Fibroblast of skin of right quadriceps (primary cell): ENCODE results near the gene ETHE1.

Source experiments
- DNase-seq: peaks from one replicate; pipeline ENCODE4 v3.0.0-alpha.2; 2013

Gene ETHE1

GRCh38 chr19:43488179-43488578 lies 38.8 kb downstream of the ETHE1 start:
- no peak for DNase-seq

GRCh38 chr19:43486412-43486811 lies 40.6 kb downstream of the ETHE1 start:
- no peak for DNase-seq

GRCh38 chr19:43485951-43486350 lies 41.0 kb downstream of the ETHE1 start:
- no peak for DNase-seq

GRCh38 chr19:43483281-43483680 lies 43.7 kb downstream of the ETHE1 start:
- no peak for DNase-seq

GRCh38 chr19:43482193-43482592 lies 44.8 kb downstream of the ETHE1 start:
- no peak for DNase-seq

GRCh38 chr19:43481701-43482100 lies 45.3 kb downstream of the ETHE1 start:
- DNase-seq = no peak

- DNase-seq = no peak
These were observed 46.4 kb downstream of the ETHE1 start for GRCh38 chr19:43480574-43480973.

GRCh38 chr19:43479961-43480561 lies 46.9 kb downstream of the ETHE1 start:
- no peak for DNase-seq

GRCh38 chr19:43479226-43479625 lies 47.8 kb downstream of the ETHE1 start:
- no peak for DNase-seq

- no peak for DNase-seq
These were observed 48.7 kb downstream of the ETHE1 start for GRCh38 chr19:43478323-43478722.

GRCh38 chr19:43476606-43477005 lies 50.4 kb downstream of the ETHE1 start:
- DNase-seq = peak; percentile 87

- peak; percentile 90 for DNase-seq
These were observed 51.9 kb downstream of the ETHE1 start for GRCh38 chr19:43474986-43475705.

GRCh38 chr19:43474487-43474886 lies 52.5 kb downstream of the ETHE1 start:
- DNase-seq = no peak

- DNase-seq = no peak
These were observed 55.9 kb downstream of the ETHE1 start for GRCh38 chr19:43471091-43471490.

- peak; percentile 33 for DNase-seq
These were observed 56.7 kb downstream of the ETHE1 start for GRCh38 chr19:43470288-43470687.

- DNase-seq = no peak
These were observed 57.9 kb downstream of the ETHE1 start for GRCh38 chr19:43469160-43469480.

GRCh38 chr19:43468354-43469159 lies 58.4 kb downstream of the ETHE1 start:
- no peak for DNase-seq

- no peak for DNase-seq
These were observed 59.3 kb downstream of the ETHE1 start for GRCh38 chr19:43467730-43468129.

GRCh38 chr19:43467276-43467675 lies 59.7 kb downstream of the ETHE1 start:
- no peak for DNase-seq

- no peak for DNase-seq
These were observed 60.2 kb downstream of the ETHE1 start for GRCh38 chr19:43466793-43467192.

- peak; percentile 11 for DNase-seq
These were observed 61.4 kb downstream of the ETHE1 start, which contains the start of gene LYPD3 for GRCh38 chr19:43465468-43466120. Gene LYPD3, minus strand, starts transcription at chr19:43465608. Its CDS starts 37 bp downstream, at chr19:43465571.

- DNase-seq = no peak
These were observed 62.7 kb downstream of the ETHE1 start for GRCh38 chr19:43464134-43464775.
